T-cell (primary cell): ENCODE results near the gene MFAP3. TPM values are rescaled to one million over a fixed set of nuclear protein-coding genes. Genes with fewer than 3 reads are reported as not detected.

ENCODE experiments used
- ATAC-seq, 4 experiments: fragments of 200-7000 bp in 3 of 4; fragments of 150-1000 bp in 1 of 4; cut with Tn5 transposase; replicated peaks in 1 of 4; 1 replicate in 3 of 4; 2 replicates in 1 of 4; pipeline ENCODE4 v1.10.0; 2021; ENCODE audit warnings: moderate library complexity in 3 of 4, mild to moderate bottlenecking in 2 of 4, moderate number of reproducible peaks in 1 of 4
- CTCF ChIA-PET, 2 donors: fragments of 300-600 bp; sonication (Branson Sonifier 250); formaldehyde crosslinking; loops; one replicate each; lab custom pipeline; 2022; ENCODE audit warnings: antibody characterized with exemption in 2 of 2; lab: Charles Lee
- POLR2A ChIA-PET, 2 donors: fragments of 300-600 bp; sonication (Branson Sonifier 250); formaldehyde crosslinking; loops; one replicate each; lab custom pipeline; 2022; ENCODE audit warnings: antibody characterized with exemption in 2 of 2; lab: Charles Lee
- DNase-seq, 35 experiments: peaks; one replicate each; pipeline versions ENCODE4 v3.0.0 to v3.0.0-alpha.2; 2013 to 2023
- H3K27ac ChIP-seq: one replicate; pipeline ENCODE4 v1.5.1; 2013; ENCODE audit warnings: low read length
- H3K27me3 ChIP-seq, 2 experiments: replicated peaks in 1 of 2; 1 replicate in 1 of 2; 2 replicates in 1 of 2; pipeline versions ENCODE4 v1.6.1 to v1.7.0; 2013; ENCODE audit warnings: low read length in 1 of 2, mixed read lengths in 1 of 2; ENCODE audit not compliant: control insufficient read depth in 2 of 2, insufficient read depth in 2 of 2; ENCODE audit errors: extremely low read depth in 1 of 2
- H3K36me3 ChIP-seq, 2 donors: 1 replicate in 1 of 2; 2 replicates in 1 of 2; pipeline versions ENCODE4 v1.6.1 to v1.7.0; 2013; ENCODE audit warnings: low read length in 1 of 2; ENCODE audit not compliant: control insufficient read depth in 2 of 2, insufficient read depth in 1 of 2; ENCODE audit errors: extremely low read depth in 1 of 2
- H3K4me1 ChIP-seq, 2 experiments: 1 replicate in 1 of 2; 2 replicates in 1 of 2; pipeline versions ENCODE4 v1.6.1 to v1.7.0; 2013; ENCODE audit warnings: low read length in 2 of 2, mixed read lengths in 1 of 2; ENCODE audit not compliant: insufficient read depth in 2 of 2, control insufficient read depth in 1 of 2; ENCODE audit errors: extremely low read depth in 1 of 2
- H3K4me3 ChIP-seq, 2 donors: 1 replicate in 1 of 2; 2 replicates in 1 of 2; pipeline versions ENCODE4 v1.5.1 to v1.7.0; 2013; ENCODE audit warnings: mild to moderate bottlenecking in 2 of 2, low read length in 1 of 2, moderate library complexity in 1 of 2; ENCODE audit not compliant: control insufficient read depth in 1 of 2; ENCODE audit errors: extremely low read depth in 1 of 2
- H3K9me3 ChIP-seq: 2 replicates; pipeline ENCODE4 v1.7.0; 2013
- H3K27ac Mint-ChIP-seq, 2 donors: one replicate each; pipeline ENCODE4 v1.8.0; 2020 to 2021; ENCODE audit warnings: mild to moderate bottlenecking in 2 of 2, mixed read lengths in 2 of 2
- H3K27me3 Mint-ChIP-seq, 2 donors: one replicate each; pipeline ENCODE4 v1.8.0; 2021 to 2022; ENCODE audit warnings: mixed read lengths in 2 of 2
- H3K36me3 Mint-ChIP-seq: one replicate; pipeline ENCODE4 v1.8.0; 2021; ENCODE audit warnings: mixed read lengths
- H3K4me1 Mint-ChIP-seq, 3 donors: one replicate each; pipeline ENCODE4 v1.8.0; 2020 to 2022; ENCODE audit warnings: mixed read lengths in 3 of 3, mild to moderate bottlenecking in 1 of 3
- H3K4me3 Mint-ChIP-seq, 3 donors: one replicate each; pipeline ENCODE4 v1.8.0; 2020 to 2022; ENCODE audit warnings: mild to moderate bottlenecking in 3 of 3, mixed read lengths in 3 of 3, moderate library complexity in 3 of 3
- H3K9me3 Mint-ChIP-seq, 3 donors: one replicate each; pipeline ENCODE4 v1.8.0; 2020 to 2022; ENCODE audit warnings: mixed read lengths in 3 of 3
- WGBS: methylation state at CpG from one replicate; pipeline ENCODE4 v1.1.5; 2013; ENCODE audit warnings: missing lambda C conversion rate; ENCODE audit not compliant: insufficient coverage; 5-methylcytosine and 5-hydroxymethylcytosine counted together
- total RNA-seq, 35 experiments: library from RNA in 6 of 35; stranded (reverse) in 6 of 35; fragments of 120-200 nt in 1 of 35; gene quantifications; one replicate each; pipeline versions ENCODE4 v1.2.1 to v1.2.4 and lab custom pipeline; 2013 to 2026

MFAP3 gene
- total RNA-seq, result 10 to 100 TPM; 15.5 to 25.1 (median 23.6) TPM
- 35.6 TPM for total RNA-seq (2013)
- 26.0 to 71.7 (median 51.8) reads per million in 29 experiments for total RNA-seq (lab: John Stamatoyannopoulos, UW)

DNA sequence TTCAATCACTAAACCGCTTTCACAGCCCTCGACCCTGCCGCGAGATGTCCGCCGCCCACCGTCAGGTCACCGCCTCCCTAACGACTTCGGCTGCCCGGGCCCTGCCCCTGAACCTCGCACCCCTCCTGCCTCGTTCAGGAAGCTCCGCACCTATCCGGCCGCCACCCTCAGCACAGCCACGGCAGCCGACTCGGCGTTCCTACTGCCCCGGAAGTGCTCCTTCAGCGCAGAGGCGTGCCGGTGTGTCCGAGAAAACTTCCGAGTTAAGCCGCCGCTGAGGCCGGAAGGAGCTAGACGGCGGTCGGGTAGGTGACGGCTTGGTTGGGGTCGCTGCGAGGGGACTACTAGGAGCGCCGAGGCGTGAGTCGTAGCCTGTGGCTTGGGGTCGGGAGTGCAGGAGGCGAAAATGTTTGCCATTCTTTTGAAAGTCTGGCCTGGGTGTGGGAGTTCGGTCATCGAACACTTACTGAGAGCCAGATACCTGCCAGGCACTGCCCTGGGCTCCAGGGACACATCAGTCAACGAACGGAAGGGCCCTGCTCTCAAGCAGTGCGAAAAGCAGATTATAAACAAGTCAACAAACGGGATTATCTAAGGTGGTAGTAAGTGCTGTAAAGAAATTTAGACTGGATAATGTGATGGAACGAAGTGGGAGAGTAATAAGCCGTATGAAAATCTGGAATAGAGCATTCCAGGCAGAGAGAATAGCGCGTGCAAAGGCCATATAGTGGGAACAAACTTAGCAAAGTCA lies at the start of gene MFAP3, which contains the start of gene FAM114A2:
TSS of gene MFAP3 (plus strand) at position 261 of the 751 bp plus-strand sequence. CDS start 10,756 bp downstream, outside the sequence.
TSS of gene FAM114A2 (minus strand) at position 204 of the 751 bp plus-strand sequence. CDS start 3,957 bp downstream, outside the sequence.
- peaks cover 0 to 4% of the 10 kb centered on the region in 2 donors for H3K36me3 ChIP-seq
- peak within 1 kb of the TSS; percentile 97 for H3K4me3 Mint-ChIP-seq
- ATAC-seq (peak; percentile 97 to 99 (median 99)), DNase-seq (peak; percentile 70 to 91 (median 85))
- peak within 1 kb of the TSS; percentile 75 to 93 for H3K4me3 ChIP-seq
- H3K36me3 Mint-ChIP-seq, result peaks cover 10% of the 10 kb centered on the region
- peak within 1 kb of the TSS; percentile 91 for H3K27ac ChIP-seq
- WGBS, result 2% methylated on average over 51 of the region's 51 CpGs
- no peaks in the 10 kb centered on the region for H3K9me3 ChIP-seq
- CTCF ChIA-PET, result interaction anchor here in 1 of 2 donors (0.5 to 1.7 kb wide), 5 partner anchors 11 to 151 kb away, joined by 3 to 8 read pairs (median 5); partner anchors contain the start of gene GALNT10
- H3K4me1 Mint-ChIP-seq, result peaks cover 67 to 72% (median 68%) of the 10 kb centered on the region in 3 donors
- POLR2A ChIA-PET, result interaction anchor here in 1 of 2 donors (0.7 to 1.0 kb wide), 3 partner anchors 150 to 405 kb away, joined by 3 read pairs; partner anchors contain the start of gene GALNT10
- no peaks in the 10 kb centered on the region for H3K27me3 Mint-ChIP-seq
- H3K9me3 Mint-ChIP-seq, result no peaks in the 10 kb centered on the region
- peaks cover 13 to 16% of the 10 kb centered on the region in 2 experiments for H3K4me1 ChIP-seq
- no peaks in the 10 kb centered on the region for H3K27me3 ChIP-seq
- peak within 1 kb of the TSS; percentile 94 to 95 for H3K27ac Mint-ChIP-seq

DNA sequence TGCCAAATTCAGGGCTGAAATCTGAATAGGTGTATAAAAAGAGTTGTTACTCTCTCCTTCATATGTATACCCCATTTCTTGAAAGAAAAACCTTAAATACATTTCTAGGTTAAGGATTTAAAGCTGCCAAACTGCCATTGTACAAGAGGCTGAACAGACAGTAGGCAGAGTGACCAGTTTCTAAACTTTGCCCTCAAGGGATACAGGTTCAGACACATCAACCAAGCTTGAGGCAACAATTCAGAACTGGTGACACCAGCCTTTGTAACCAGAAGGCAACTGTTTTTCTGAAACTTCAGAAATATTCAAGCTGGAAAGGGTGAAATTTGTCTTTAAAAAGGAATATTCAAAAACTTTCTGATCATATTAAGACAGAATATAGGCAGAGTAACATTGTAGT lies 47.6 kb upstream of the MFAP3 start:
- ChIA-PET POLR2A (no interaction called here), CTCF (no interaction called here)
- no peak for ATAC-seq
- Mint-ChIP-seq H3K4me1 (no peaks in the 10 kb centered on the region), H3K36me3 (peaks cover 57% of the 10 kb centered on the region), H3K27me3 (no peaks in the 10 kb centered on the region), H3K9me3 (no peaks in the 10 kb centered on the region), H3K27ac (no peak overlapping the region), H3K4me3 (no peak overlapping the region)
- Histone ChIP-seq H3K36me3 (peaks cover 0 to 24% of the 10 kb centered on the region in 2 donors), H3K27ac (no peak overlapping the region), H3K4me1 (no peaks in the 10 kb centered on the region), H3K4me3 (no peak overlapping the region), H3K9me3 (no peaks in the 10 kb centered on the region), H3K27me3 (no peaks in the 10 kb centered on the region)
- DNase-seq, result no peak

DNA sequence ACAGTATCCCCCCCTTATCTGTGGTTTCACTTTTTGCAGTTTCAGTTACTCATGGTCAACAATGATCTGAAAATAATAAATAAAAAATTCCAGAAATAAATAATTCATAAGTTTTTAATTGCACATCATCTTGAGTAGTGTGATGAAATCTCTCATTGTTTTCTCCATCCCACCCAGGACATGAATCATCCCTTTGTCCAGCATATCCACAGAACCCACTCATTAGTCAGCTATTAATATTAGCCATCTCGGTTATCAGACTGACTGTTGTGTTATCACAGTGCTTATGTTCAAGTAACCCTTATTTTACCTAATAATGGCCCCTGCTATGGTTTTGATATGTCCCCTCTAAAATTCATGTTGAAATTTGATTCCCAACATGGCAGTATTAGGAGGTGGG lies 40.8 kb upstream of the MFAP3 start:
- Mint-ChIP-seq H3K4me3 (no peak overlapping the region), H3K4me1 (no peaks in the 10 kb centered on the region), H3K27me3 (no peaks in the 10 kb centered on the region), H3K27ac (no peak overlapping the region), H3K9me3 (peaks cover 0 to 5% (median 0%) of the 10 kb centered on the region in 3 donors), H3K36me3 (peaks cover 69% of the 10 kb centered on the region)
- CTCF ChIA-PET, result no interaction called here
- H3K4me3 ChIP-seq, result no peak overlapping the region
- no peak overlapping the region for H3K27ac ChIP-seq
- H3K4me1 ChIP-seq, result no peaks in the 10 kb centered on the region
- POLR2A ChIA-PET, result no interaction called here
- H3K36me3 ChIP-seq, result peaks cover 0 to 33% of the 10 kb centered on the region in 2 donors
- no peaks in the 10 kb centered on the region for H3K9me3 ChIP-seq
- DNase-seq (no peak), ATAC-seq (no peak)
- no CpG with 5 or more reads among the region's 1 CpG for WGBS
- H3K27me3 ChIP-seq, result no peaks in the 10 kb centered on the region

DNA sequence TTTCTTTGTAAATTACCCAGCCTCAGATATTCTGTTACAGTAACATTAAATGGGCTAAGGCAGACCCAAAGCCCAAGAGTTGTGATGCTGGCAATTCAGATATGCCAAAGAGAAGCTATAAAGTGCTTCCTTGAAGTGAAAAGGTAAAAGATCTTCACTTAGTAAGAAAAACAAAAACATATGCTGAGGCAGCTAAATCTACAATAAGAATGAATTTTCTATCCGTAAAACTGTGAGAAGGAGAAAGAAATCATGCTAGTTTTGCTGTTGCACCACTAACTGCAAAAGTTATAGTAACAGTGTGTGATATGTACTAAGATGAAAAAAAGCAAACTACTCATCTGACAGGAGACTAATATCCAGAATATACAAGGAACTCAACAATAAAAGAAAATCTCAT lies 40.0 kb upstream of the MFAP3 start:
- no CpG with 5 or more reads among the region's 1 CpG for WGBS
- Histone ChIP-seq H3K4me1 (no peaks in the 10 kb centered on the region), H3K4me3 (no peak overlapping the region), H3K27ac (no peak overlapping the region), H3K27me3 (no peaks in the 10 kb centered on the region), H3K36me3 (peaks cover 0 to 31% of the 10 kb centered on the region in 2 donors), H3K9me3 (no peaks in the 10 kb centered on the region)
- Mint-ChIP-seq H3K4me1 (no peaks in the 10 kb centered on the region), H3K4me3 (no peak overlapping the region), H3K27me3 (no peaks in the 10 kb centered on the region), H3K36me3 (peaks cover 63% of the 10 kb centered on the region), H3K9me3 (peaks cover 0 to 5% (median 0%) of the 10 kb centered on the region in 3 donors), H3K27ac (no peak overlapping the region)
- DNase-seq (no peak), ATAC-seq (no peak)
- ChIA-PET POLR2A (interaction anchor here in 1 of 2 donors (0.7 kb wide), 1 partner anchor 910 kb away, joined by 7 read pairs; no protein-coding TSS in a partner anchor), CTCF (interaction anchor here in 1 of 2 donors (0.7 kb wide), 1 partner anchor 274 kb away, joined by 3 read pairs; no protein-coding TSS in a partner anchor)

DNA sequence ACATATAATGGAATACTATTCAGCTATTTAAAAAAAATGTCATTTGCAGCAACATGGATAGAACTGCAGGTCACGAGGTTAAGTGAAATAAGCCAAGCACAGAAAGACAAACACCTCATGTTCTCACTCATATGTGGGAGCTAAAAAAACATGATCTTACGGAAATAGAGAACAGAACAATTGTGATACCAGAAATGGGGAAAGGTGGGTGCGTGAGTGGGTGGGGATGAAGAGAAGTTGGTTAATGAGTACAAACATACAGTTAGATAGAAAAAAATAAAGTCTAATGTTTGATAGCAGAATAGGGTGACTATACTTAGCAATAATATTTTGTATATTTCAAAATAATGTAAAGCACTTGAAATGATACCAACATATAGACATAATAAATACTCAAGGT lies 38.8 kb upstream of the MFAP3 start:
- ChIA-PET CTCF (no interaction called here), POLR2A (no interaction called here)
- no peak for ATAC-seq
- Histone ChIP-seq H3K4me1 (no peaks in the 10 kb centered on the region), H3K9me3 (no peaks in the 10 kb centered on the region), H3K4me3 (no peak overlapping the region), H3K36me3 (peaks cover 0 to 22% of the 10 kb centered on the region in 2 donors), H3K27me3 (no peaks in the 10 kb centered on the region), H3K27ac (no peak overlapping the region)
- no peaks in the 10 kb centered on the region for H3K27me3 Mint-ChIP-seq
- H3K27ac Mint-ChIP-seq, result no peak overlapping the region
- 100% methylated on average over 1 of the region's 3 CpGs for WGBS
- H3K4me1 Mint-ChIP-seq, result no peaks in the 10 kb centered on the region
- H3K4me3 Mint-ChIP-seq, result no peak overlapping the region
- H3K36me3 Mint-ChIP-seq, result peaks cover 63% of the 10 kb centered on the region
- no peak for DNase-seq
- H3K9me3 Mint-ChIP-seq, result peaks cover 0 to 5% (median 0%) of the 10 kb centered on the region in 3 donors

DNA sequence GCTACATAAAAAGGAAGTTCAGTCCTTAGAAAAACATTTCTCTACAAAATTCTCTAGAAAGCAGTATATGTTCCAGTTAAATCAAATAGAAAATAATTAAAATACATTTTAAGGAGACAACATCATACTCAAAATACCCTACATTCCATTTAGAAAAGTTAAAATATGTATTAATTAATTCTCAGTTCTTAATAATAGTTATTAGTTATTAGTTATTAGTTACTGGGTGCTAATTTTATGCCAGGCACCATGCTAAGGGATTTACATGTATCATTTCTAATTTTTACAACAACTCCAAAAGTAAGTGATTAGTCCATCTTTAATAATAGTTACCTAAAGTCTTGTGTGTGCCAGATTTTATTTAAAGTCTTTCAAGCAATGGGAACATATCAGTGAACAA lies 38.1 kb upstream of the MFAP3 start:
- H3K4me3 Mint-ChIP-seq, result no peak overlapping the region

More for the DNA sequence above, 38.1 kb upstream of the MFAP3 start:
- Histone ChIP-seq H3K4me3 (no peak overlapping the region), H3K27ac (no peak overlapping the region), H3K27me3 (no peaks in the 10 kb centered on the region), H3K36me3 (peaks cover 0 to 22% of the 10 kb centered on the region in 2 donors), H3K4me1 (no peaks in the 10 kb centered on the region), H3K9me3 (no peaks in the 10 kb centered on the region)
- no peaks in the 10 kb centered on the region for H3K4me1 Mint-ChIP-seq
- ChIA-PET CTCF (no interaction called here), POLR2A (no interaction called here)
- DNase-seq, result no peak
- H3K36me3 Mint-ChIP-seq, result peaks cover 61% of the 10 kb centered on the region
- no peaks in the 10 kb centered on the region for H3K27me3 Mint-ChIP-seq
- peaks cover 0 to 5% (median 0%) of the 10 kb centered on the region in 3 donors for H3K9me3 Mint-ChIP-seq
- no peak overlapping the region for H3K27ac Mint-ChIP-seq
- no peak for ATAC-seq
